Psoas muscle (tissue), 8 donors: Measurements from ENCODE around the gene APC. TPM values are rescaled to one million over a fixed set of nuclear protein-coding genes. Genes with fewer than 3 reads are reported as not detected.

ENCODE experiments used
- ATAC-seq, 4 donors: fragments of 200-7000 bp; cut with Tn5 transposase; one replicate each; pipeline ENCODE4 v1.9.1; 2020; ENCODE audit warnings: moderate library complexity in 3 of 4, mild to moderate bottlenecking in 2 of 4
- DNase-seq, 2 donors: peaks; one replicate each; pipeline ENCODE4 v3.0.0-alpha.2; 2020
- H3K27ac ChIP-seq: fragments of 200-600 bp; one replicate; pipeline ENCODE4 v1.8.0; 2022
- H3K27me3 ChIP-seq, 3 donors: fragments of 200-600 bp in 1 of 3; one replicate each; pipeline versions ENCODE4 v1.6.1 to v1.8.0; 2013 to 2022; ENCODE audit warnings: low read length in 2 of 3, mild to moderate bottlenecking in 2 of 3, moderate library complexity in 1 of 3; ENCODE audit not compliant: insufficient read depth in 3 of 3
- H3K36me3 ChIP-seq, 2 donors: fragments of 200-600 bp in 1 of 2; one replicate each; pipeline versions ENCODE4 v1.6.1 to v1.8.0; 2013 to 2022; ENCODE audit warnings: low read depth in 1 of 2, mild to moderate bottlenecking in 1 of 2, moderate library complexity in 1 of 2; ENCODE audit not compliant: insufficient read depth in 1 of 2
- H3K4me1 ChIP-seq: fragments of 200-600 bp; one replicate; pipeline ENCODE4 v1.8.0; 2022
- H3K4me3 ChIP-seq: fragments of 200-600 bp; one replicate; pipeline ENCODE4 v1.8.0; 2022; ENCODE audit warnings: mild to moderate bottlenecking
- H3K9me3 ChIP-seq: fragments of 200-600 bp; one replicate; pipeline ENCODE4 v1.8.0; 2022
- CTCF ChIP-seq: fragments of 200-600 bp; IDR thresholded peaks from one replicate; pipeline ENCODE4 v1.8.0; 2022; ENCODE audit warnings: antibody characterized with exemption
- WGBS, 3 donors: extraction: QIAGEN DNeasy Blood & Tissue Kit; methylation state at CpG; one replicate each; pipeline versions ENCODE4 v1.1.6 to v1.1.7; 2013; 5-methylcytosine and 5-hydroxymethylcytosine counted together
- intact Hi-C, 2 donors: fragments of 100-400 bp; cut with DNase I; formaldehyde crosslinking; loops; one replicate each; pipeline versions ENCODE4 v1.11.0 to v1.14.2; 2022
- polyA plus RNA-seq, 3 donors: library from polyadenylated mRNA; stranded (reverse); fragments of 200-250 nt; gene quantifications; one replicate each; pipeline ENCODE4 v1.2.3, GENCODE V29; 2013
- total RNA-seq, 4 donors: library from RNA; stranded (reverse); fragmentation: NEBNext Ultra II Directional in 2 of 4; extraction: Animal tissue kit (Norgen Biotek cat#: 25700) in 2 of 4; gene quantifications; one replicate each; pipeline versions ENCODE4 v1.2.1 to v1.2.4, GENCODE V29; 2021 to 2023
- donor health status: healthy with polysubstance abuse.
- donor health status: DM: no; HTN: no; CAD: no; lungs with moderate emphysema.
- donor health status: Bipolar disorder and iron deficiency.
- donor health status: healthy.
- donor health status: DM: yes; HTN: yes; CAD: no.
- donor health status: DM: no; HTN: no; CAD: no.
- donor health status: DM: no; HTN: no; CAD: no.
- donor health status: DM: yes; HTN: yes; CAD: no.

The APC gene
- total and polyA plus RNA-seq, 7 donors = 5.2 to 37.0 (median 27.0) TPM

DNA sequence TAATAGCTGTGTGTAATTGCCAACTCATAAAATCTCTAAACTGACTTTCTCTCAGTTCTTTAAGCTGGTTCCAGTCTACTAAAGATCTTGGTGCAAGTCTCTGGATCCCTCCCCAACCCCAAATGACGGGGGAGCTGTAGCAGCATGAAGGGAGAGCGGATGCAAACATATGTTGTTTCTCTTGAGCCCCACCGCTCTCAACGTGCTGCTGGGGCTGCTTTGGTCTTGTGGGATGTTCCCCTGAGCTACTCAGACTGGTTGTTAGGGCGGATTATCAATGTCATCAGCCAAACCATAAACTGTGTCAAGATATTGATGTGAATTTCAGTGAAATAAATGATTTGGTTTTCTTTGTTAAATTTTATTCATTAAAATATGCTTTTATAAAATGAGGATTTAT lies 40.9 kb upstream of the APC start:
- Histone ChIP-seq H3K27me3 (no peaks in the 10 kb centered on the region), H3K4me3 (no peak overlapping the region), H3K9me3 (no peaks in the 10 kb centered on the region), H3K27ac (no peak overlapping the region), H3K36me3 (no peaks in the 10 kb centered on the region), H3K4me1 (no peaks in the 10 kb centered on the region)
- no peak for DNase-seq
- ATAC-seq = no peak
- TF ChIP-seq CTCF = no peak
- intact Hi-C loops = no loop called here
- WGBS, 3 donors = 58 to 70% (median 65%) methylated on average over 5 of the region's 5 CpGs

- DNase-seq (no peak), ATAC-seq (no peak)
- WGBS, 3 donors = 5 to 21% (median 7%) methylated on average over 2 of the region's 2 CpGs
- no peak overlapping the region for H3K27ac ChIP-seq
- H3K27me3 ChIP-seq = no peaks in the 10 kb centered on the region
- no peaks in the 10 kb centered on the region for H3K4me1 ChIP-seq
- no peaks in the 10 kb centered on the region for H3K9me3 ChIP-seq
- no peaks in the 10 kb centered on the region for H3K36me3 ChIP-seq
- no peak overlapping the region for H3K4me3 ChIP-seq
- intact Hi-C loops = no loop called here
- no peak for TF ChIP-seq CTCF
Measured at GRCh38 chr5:112697322-112697721, 40.4 kb upstream of the APC start.

DNA sequence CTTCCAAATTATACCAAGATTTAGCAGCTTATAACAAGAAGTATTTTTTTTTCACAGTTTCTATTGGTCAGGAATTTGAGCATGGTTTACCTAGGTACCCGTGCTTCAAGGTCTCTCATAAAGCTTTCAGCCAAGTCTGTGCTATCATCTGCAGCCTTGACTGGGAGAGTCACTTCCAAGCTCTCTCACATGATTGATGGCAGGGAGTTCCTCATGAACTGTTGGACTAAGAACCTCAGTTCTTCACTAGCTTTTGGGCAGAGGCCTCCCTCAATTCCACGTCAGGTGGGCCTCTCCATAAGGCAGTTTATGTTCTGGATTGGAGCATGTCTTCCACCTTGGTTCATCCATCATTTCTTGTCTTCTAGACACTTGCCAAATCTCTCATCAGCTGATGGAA lies 39.9 kb upstream of the APC start:
- Histone ChIP-seq H3K27ac (no peak overlapping the region), H3K4me1 (no peaks in the 10 kb centered on the region), H3K9me3 (no peaks in the 10 kb centered on the region), H3K36me3 (no peaks in the 10 kb centered on the region), H3K4me3 (no peak overlapping the region), H3K27me3 (no peaks in the 10 kb centered on the region)
- 59 to 69% (median 60%) methylated on average over 2 of the region's 2 CpGs for WGBS, 3 donors
- intact Hi-C loops = no loop called here
- DNase-seq (no peak), ATAC-seq (no peak)
- no peak for TF ChIP-seq CTCF

- Histone ChIP-seq H3K4me1 (peaks cover 3% of the 10 kb centered on the region), H3K27me3 (no peaks in the 10 kb centered on the region), H3K27ac (no peak overlapping the region), H3K9me3 (no peaks in the 10 kb centered on the region), H3K36me3 (no peaks in the 10 kb centered on the region), H3K4me3 (no peak overlapping the region)
- intact Hi-C loops = no loop called here
- ATAC-seq (no peak), DNase-seq (no peak)
- 32 to 50% (median 42%) methylated on average over 7 of the region's 7 CpGs for WGBS, 3 donors
- TF ChIP-seq CTCF = no peak
Measured at GRCh38 chr5:112703866-112704820, 33.5 kb upstream of the APC start.
